Endothelial cell of umbilical vein (primary cell): ENCODE results near the gene SLC46A1. TPM values are rescaled to one million over a fixed set of nuclear protein-coding genes. Genes with fewer than 3 reads are reported as not detected.

Source experiments
- BruUV-seq: library from RNA; stranded (reverse); fragments of 400-500 nt; replicated peaks from 2 replicates; lab custom pipeline; 2021; lab: Mats Ljungman, UMichigan
- CTCF ChIA-PET: fragments of 300-600, 350-600 bp; sonication (Branson Sonifier 250); formaldehyde crosslinking; loops from one replicate; lab custom pipeline; 2021; ENCODE audit warnings: antibody characterized with exemption, inconsistent platforms; lab: Charles Lee
- POLR2A ChIA-PET: fragments of 300-600, 350-600 bp; sonication (Branson Sonifier 250); formaldehyde crosslinking; loops from one replicate; lab custom pipeline; 2021; ENCODE audit warnings: antibody characterized with exemption, inconsistent platforms; lab: Charles Lee
- DNase-seq: peaks from one replicate; pipeline ENCODE4 v3.0.0-alpha.2; 2011; ENCODE audit warnings: low read depth, low spot score
- FAIRE-seq: peaks from 2 replicates; lab custom pipeline; 2011; peaks lifted over from hg19 to GRCh38; lab: Jason Lieb, UNC
- H2AFZ ChIP-seq: 2 replicates; pipeline ENCODE4 v1.6.0; 2012; ENCODE audit warnings: low read depth, low read length, control low read depth, inconsistent platforms
- H3K27ac ChIP-seq: 2 replicates; pipeline ENCODE4 v1.5.1; 2011; ENCODE audit warnings: low read depth, mild to moderate bottlenecking, control low read depth, low read length, moderate library complexity; ENCODE audit not compliant: insufficient read depth
- H3K27me3 ChIP-seq, 2 experiments: 2 replicates each; pipeline versions ENCODE4 v1.6.0 to v1.6.1; 2011; ENCODE audit warnings: low read length in 2 of 2, mixed read lengths in 1 of 2; ENCODE audit not compliant: control insufficient read depth in 2 of 2, insufficient read depth in 2 of 2
- H3K36me3 ChIP-seq, 2 experiments: 2 replicates in 1 of 2; 3 replicates in 1 of 2; pipeline ENCODE4 v1.5.1; 2011; ENCODE audit warnings: low read length in 2 of 2, mild to moderate bottlenecking in 1 of 2, moderate library complexity in 1 of 2; ENCODE audit not compliant: control insufficient read depth in 2 of 2, insufficient read depth in 2 of 2; ENCODE audit errors: extremely low read depth in 1 of 2
- H3K4me1 ChIP-seq: 3 replicates; pipeline ENCODE4 v1.5.1; 2011; ENCODE audit warnings: mild to moderate bottlenecking, low read length; ENCODE audit not compliant: control insufficient read depth, insufficient read depth; ENCODE audit errors: extremely low read depth
- H3K4me2 ChIP-seq: 2 replicates; pipeline ENCODE4 v1.6.1; 2011; ENCODE audit warnings: low read length, control low read depth, mixed read lengths; ENCODE audit not compliant: insufficient read depth
- H3K4me3 ChIP-seq, 3 experiments: fragments of 200-600 bp in 1 of 3; sonication (generic), shearing (Covaris generic) in 1 of 3; replicated peaks in 1 of 3; 2 replicates each; pipeline ENCODE4 v1.5.1; 2011 to 2016; ENCODE audit warnings: control low read depth in 3 of 3, low read length in 3 of 3, mild to moderate bottlenecking in 2 of 3, inconsistent platforms in 1 of 3, low read depth in 1 of 3, moderate library complexity in 1 of 3; ENCODE audit not compliant: insufficient read depth in 1 of 3
- H3K79me2 ChIP-seq: 2 replicates; pipeline ENCODE4 v1.6.0; 2012; ENCODE audit warnings: low read length, inconsistent platforms; ENCODE audit not compliant: control insufficient read depth, insufficient read depth
- H3K9ac ChIP-seq: replicated peaks from 2 replicates; pipeline ENCODE3; 2011; ENCODE audit warnings: low read length, control low read depth; ENCODE audit not compliant: insufficient read depth; ENCODE audit errors: extremely low read depth
- H3K9me1 ChIP-seq: replicated peaks from 3 replicates; pipeline ENCODE4 v1.6.0; 2011; ENCODE audit warnings: mild to moderate bottlenecking, low read length; ENCODE audit not compliant: control insufficient read depth, insufficient read depth; ENCODE audit errors: extremely low read depth
- H3K9me3 ChIP-seq: replicated peaks from 2 replicates; pipeline ENCODE4 v1.5.1; 2012; ENCODE audit warnings: low read length, inconsistent platforms; ENCODE audit not compliant: control insufficient read depth, insufficient read depth
- H4K20me1 ChIP-seq: replicated peaks from 2 replicates; pipeline ENCODE3; 2011; ENCODE audit warnings: mild to moderate bottlenecking, low read length; ENCODE audit not compliant: control insufficient read depth, insufficient read depth; ENCODE audit errors: extremely low read depth
- EZH2 ChIP-seq: IDR thresholded peaks from 2 replicates; pipeline ENCODE4 v1.6.1; 2012; ENCODE audit warnings: borderline replicate concordance, low read depth, mild to moderate bottlenecking, moderate library complexity, low read length, inconsistent platforms; ENCODE audit not compliant: severe bottlenecking
- FOS ChIP-seq: IDR thresholded peaks from 2 replicates; pipeline ENCODE4 v1.6.1; 2011; ENCODE audit warnings: mild to moderate bottlenecking, low read length, moderate library complexity, borderline replicate concordance; ENCODE audit not compliant: insufficient read depth
- GATA2 ChIP-seq: IDR thresholded peaks from 2 replicates; pipeline ENCODE4 v1.7.0; 2011; ENCODE audit warnings: low read depth, mild to moderate bottlenecking, moderate library complexity, mixed read lengths, low read length; ENCODE audit not compliant: insufficient read length, insufficient read depth
- JUN ChIP-seq: IDR thresholded peaks from 2 replicates; pipeline ENCODE4 v1.6.1; 2011; ENCODE audit warnings: borderline replicate concordance, low read depth; ENCODE audit not compliant: insufficient read length, insufficient read depth
- MAX ChIP-seq: IDR thresholded peaks from 2 replicates; pipeline ENCODE4 v1.6.1; 2011; ENCODE audit not compliant: insufficient read depth, insufficient read length
- MYC ChIP-seq: IDR thresholded peaks from one replicate; pipeline ENCODE4 v1.6.1; 2011; ENCODE audit warnings: mild to moderate bottlenecking, low read depth, low read length
- POLR2A ChIP-seq: IDR thresholded peaks from 2 replicates; pipeline ENCODE4 v1.6.1; 2012; ENCODE audit warnings: low read depth, mild to moderate bottlenecking, control low read depth, low read length
- POLR2AphosphoS5 ChIP-seq: IDR thresholded peaks from 2 replicates; pipeline ENCODE4 v1.6.1; 2012; ENCODE audit warnings: low read depth, mild to moderate bottlenecking, control low read depth, low read length, moderate library complexity; ENCODE audit not compliant: insufficient read depth
- dilution Hi-C: fragments of 300-500 bp; cut with MboI; formaldehyde crosslinking; loops from one replicate; pipeline ENCODE4 v1.15.0; 2019; ENCODE audit warnings: low sequenced_read_pairs; ENCODE audit not compliant: extremely low pct_ligation_motif_present
- intact Hi-C: fragments of 100-400 bp; cut with micrococcal nuclease; formaldehyde crosslinking; loops from one replicate; pipeline ENCODE4 v1.10.0; 2022
- polyA plus RNA-seq, 4 experiments: library from polyadenylated mRNA; depleted of rRNA in 3 of 4; stranded (reverse) in 3 of 4; unstranded in 1 of 4; fragments of >200 nt; gene quantifications; 2 replicates each; pipeline versions ENCODE4 v1.2.1 to v1.2.3, GENCODE V29; 2011 to 2012; ENCODE audit warnings: missing spikeins in 1 of 4
- total RNA-seq: library from RNA; stranded (reverse); gene quantifications from 2 replicates; pipeline ENCODE4 v1.2.3, GENCODE V29; 2021
- TF ChIP-seq, protein P1 (sequence below), 2 donors: IDR thresholded peaks; 1 replicate in 1 of 2; 2 replicates in 1 of 2; pipeline ENCODE4 v1.5.1; 2011; ENCODE audit warnings: low read length in 2 of 2, mild to moderate bottlenecking in 2 of 2, moderate library complexity in 2 of 2, control low read depth in 1 of 2, inconsistent platforms in 1 of 2, low read depth in 1 of 2; ENCODE audit not compliant: insufficient read depth in 1 of 2; ENCODE audit errors: extremely low read depth in 1 of 2

The SLC46A1 gene
- total and polyA plus RNA-seq, 2 donors (not counting 3 experiments of a cell fraction or from before 2014, with no cell fraction given), result 2.6 to 4.1 TPM

DNA sequence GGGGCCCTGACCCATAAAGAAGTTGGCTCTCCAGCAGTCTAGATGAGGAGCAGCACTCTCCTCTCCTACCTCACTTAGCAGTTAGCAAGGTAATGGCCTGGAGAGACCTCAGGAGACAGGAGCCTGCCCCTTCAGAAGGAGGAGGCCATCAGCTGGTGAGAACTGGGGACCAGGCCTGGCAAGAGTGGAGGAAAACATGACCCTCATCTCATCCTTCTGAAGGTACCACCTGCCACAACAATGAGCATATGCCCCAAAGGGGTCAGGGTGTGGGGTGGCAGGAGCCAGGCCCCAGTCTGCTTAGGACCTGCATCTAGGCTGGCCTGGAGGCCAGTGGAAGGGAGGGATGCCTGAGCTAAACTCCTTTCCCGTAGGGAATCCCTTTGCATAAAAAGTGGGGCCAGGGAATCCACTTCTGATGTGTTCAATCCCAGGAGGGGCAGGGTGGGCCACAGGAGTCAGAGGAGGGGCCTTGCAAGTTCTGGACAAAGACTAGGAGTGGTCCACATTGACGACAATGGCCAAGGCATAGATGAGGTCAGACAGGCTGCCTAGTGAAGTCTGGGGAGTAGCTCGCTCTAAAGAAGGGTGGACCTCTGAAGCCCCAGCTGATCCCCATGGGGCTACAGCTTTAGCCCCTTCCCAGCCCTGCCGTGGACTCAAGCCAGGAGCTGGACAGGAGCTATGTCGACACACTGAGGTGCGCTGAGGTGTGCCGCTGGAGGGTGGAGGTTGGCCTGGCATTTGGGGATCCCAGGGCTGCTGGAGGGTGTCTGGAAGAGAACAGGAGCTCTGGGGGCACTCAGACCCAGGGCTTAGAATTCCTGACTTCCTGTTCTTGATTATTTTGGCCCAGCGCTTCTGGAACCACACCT lies 42.0 kb downstream of the SLC46A1 start:
- Histone ChIP-seq H2AFZ (no peak overlapping the region), H3K36me3 (peaks cover 14 to 27% of the 10 kb centered on the region in 2 experiments), H4K20me1 (no peaks in the 10 kb centered on the region), H3K4me2 (no peak overlapping the region), H3K27ac (no peak overlapping the region), H3K9ac (no peak overlapping the region), H3K4me3 (no peak overlapping the region), H3K79me2 (no peaks in the 10 kb centered on the region), H3K27me3 (no peaks in the 10 kb centered on the region), H3K4me1 (no peaks in the 10 kb centered on the region), H3K9me3 (no peaks in the 10 kb centered on the region), H3K9me1 (no peaks in the 10 kb centered on the region)
- DNase-seq (no peak), FAIRE-seq (no peak)
- dilution Hi-C loops, result no loop called here
- no TSS peak for BruUV-seq
- CTCF ChIA-PET, result interaction anchor here (1.8 kb wide), 1 partner anchor 53 kb away, joined by 5 read pairs; no protein-coding TSS in a partner anchor
- POLR2A ChIA-PET, result interaction anchor here (0.6 kb wide), 1 partner anchor 82 kb away, joined by 6 read pairs; no protein-coding TSS in a partner anchor
- intact Hi-C loops, result no loop called here
- TF ChIP-seq GATA2, result no peak
- no peak for TF ChIP-seq POLR2AphosphoS5
- no peak for TF ChIP-seq EZH2
- no peak for TF ChIP-seq POLR2A
- TF ChIP-seq MYC, result no peak
- no peak for TF ChIP-seq MAX
- TF ChIP-seq JUN, result no peak
- no peak for TF ChIP-seq FOS
- TF ChIP-seq, protein P1, sequence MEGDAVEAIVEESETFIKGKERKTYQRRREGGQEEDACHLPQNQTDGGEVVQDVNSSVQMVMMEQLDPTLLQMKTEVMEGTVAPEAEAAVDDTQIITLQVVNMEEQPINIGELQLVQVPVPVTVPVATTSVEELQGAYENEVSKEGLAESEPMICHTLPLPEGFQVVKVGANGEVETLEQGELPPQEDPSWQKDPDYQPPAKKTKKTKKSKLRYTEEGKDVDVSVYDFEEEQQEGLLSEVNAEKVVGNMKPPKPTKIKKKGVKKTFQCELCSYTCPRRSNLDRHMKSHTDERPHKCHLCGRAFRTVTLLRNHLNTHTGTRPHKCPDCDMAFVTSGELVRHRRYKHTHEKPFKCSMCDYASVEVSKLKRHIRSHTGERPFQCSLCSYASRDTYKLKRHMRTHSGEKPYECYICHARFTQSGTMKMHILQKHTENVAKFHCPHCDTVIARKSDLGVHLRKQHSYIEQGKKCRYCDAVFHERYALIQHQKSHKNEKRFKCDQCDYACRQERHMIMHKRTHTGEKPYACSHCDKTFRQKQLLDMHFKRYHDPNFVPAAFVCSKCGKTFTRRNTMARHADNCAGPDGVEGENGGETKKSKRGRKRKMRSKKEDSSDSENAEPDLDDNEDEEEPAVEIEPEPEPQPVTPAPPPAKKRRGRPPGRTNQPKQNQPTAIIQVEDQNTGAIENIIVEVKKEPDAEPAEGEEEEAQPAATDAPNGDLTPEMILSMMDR (IDR thresholded peaks at IDR 0.05; ENCODE audit: extremely low read depth in 1 of 2, insufficient read depth in 1 of 2, low read depth in 1 of 2, low read length in 2 of 2), result no peak
